ENCODE measurements around the gene SPEM1. TPM values are rescaled to one million over a fixed set of nuclear protein-coding genes. Genes with fewer than 3 reads are reported as not detected.
A peak's percentile ranks its signal among the peaks of the same experiment; 100 is the strongest.

SPEM1 gene
- total and polyA plus RNA-seq, 2 of the 13 experiments (the other 11 are each of a cell fraction or from before 2014, with no cell fraction given) = not detected

DNA sequence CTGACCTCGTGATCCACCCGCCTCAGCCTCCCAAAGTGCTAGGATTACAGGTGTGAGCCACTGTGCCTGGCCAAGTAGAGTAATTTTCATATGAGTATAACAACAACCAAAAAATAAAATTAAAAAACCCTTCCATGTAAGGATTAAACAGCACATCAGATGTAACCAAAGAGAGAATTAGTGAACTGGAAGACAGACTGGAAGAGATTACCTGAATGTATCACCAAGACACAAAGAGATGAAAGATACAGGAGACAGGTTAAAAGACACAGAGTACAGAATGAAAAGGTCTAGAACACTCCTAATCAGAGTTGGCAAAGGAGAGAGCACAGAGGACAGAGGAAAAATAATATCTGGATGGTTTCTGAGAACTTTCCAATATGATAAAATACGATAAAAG lies 41.0 kb upstream of the SPEM1 start:
- ChIA-PET CTCF (ENCODE audit: low intra/inter-chr PET ratio, low total read pairs) (no interaction called here), POLR2A (no interaction called here)
- H4K20me1 ChIP-seq (ENCODE audit: insufficient read depth, low read length) = no peaks in the 10 kb centered on the region
- H3K36me3 ChIP-seq (replicated peaks in 1 of 2; ENCODE audit: control insufficient read depth in 1 of 2, insufficient read depth in 2 of 2, low read length in 2 of 2) = no peaks in the 10 kb centered on the region
- no peak for DNase-seq (ENCODE audit: low spot score)
- H3K27ac ChIP-seq (ENCODE audit: extremely low read length, insufficient read depth, low read length) = no peak overlapping the region
- no peak overlapping the region for H2AFZ ChIP-seq (ENCODE audit: low read length)
- ATAC-seq = no peak
- BruUV-seq (replicated peaks) = no TSS peak
- no peak overlapping the region for H3K4me3 ChIP-seq (replicated peaks in 1 of 3; ENCODE audit: insufficient read depth in 1 of 3, low read depth in 2 of 3, low read length in 3 of 3)
- no peak overlapping the region for H3K4me2 ChIP-seq (ENCODE audit: low read depth, low read length)
- no peaks in the 10 kb centered on the region for H3K79me2 ChIP-seq (ENCODE audit: insufficient read depth, low read length)
- TF ChIP-seq NCOR1 (IDR thresholded peaks at IDR 0.05; ENCODE audit: borderline replicate concordance, low read length) = no peak
- 66% methylated on average over 3 of the region's 3 CpGs for WGBS (ENCODE audit: low lambda C conversion rate)
- FAIRE-seq = no peak
- peaks cover 4% of the 10 kb centered on the region; the same call in 1 of the 2 replicates for H3K9me3 ChIP-seq (ENCODE audit: low read length)
- H3K9ac ChIP-seq (ENCODE audit: insufficient read depth, low read depth, low read length) = no peak overlapping the region
- H3K4me1 ChIP-seq (ENCODE audit: insufficient read depth, low read length) = peaks cover 21% of the 10 kb centered on the region
- intact Hi-C loops (cut with micrococcal nuclease; ENCODE audit: unreplicated experiment) (no loop called here), in situ Hi-C loops (cut with HindIII; ENCODE audit: extremely low pct_ligation_motif_present, low pct_unique_long_range_greater_than_20kb) (no loop called here)
- H3K27me3 ChIP-seq (ENCODE audit: control insufficient read depth in 1 of 2, insufficient read depth in 2 of 2, low read length in 2 of 2) = peaks cover 0 to 7% of the 10 kb centered on the region in 2 experiments; a peak in 1 of 5 replicates

- no TSS peak for BruUV-seq (replicated peaks)
- in situ Hi-C loops (cut with HindIII; ENCODE audit: extremely low pct_ligation_motif_present, low pct_unique_long_range_greater_than_20kb) (no loop called here), intact Hi-C loops (cut with micrococcal nuclease; ENCODE audit: unreplicated experiment) (no loop called here)
- DNase-seq (ENCODE audit: low spot score) (no peak), ATAC-seq (peak; percentile 77), FAIRE-seq (no peak)
- ChIA-PET CTCF (ENCODE audit: low intra/inter-chr PET ratio, low total read pairs) (no interaction called here), POLR2A (interaction anchor here (0.6 to 2.1 kb wide), 7 partner anchors 9 to 99 kb away, joined by 3 to 24 read pairs (median 3); partner anchors contain the start of genes PLSCR3, SLC2A4, TMEM102 and TMEM256)
- Histone ChIP-seq H4K20me1 (ENCODE audit: insufficient read depth, low read length) (no peaks in the 10 kb centered on the region), H3K79me2 (ENCODE audit: insufficient read depth, low read length) (no peaks in the 10 kb centered on the region), H3K9me3 (ENCODE audit: low read length) (peaks cover 4% of the 10 kb centered on the region; the same call in 1 of the 2 replicates), H3K9ac (ENCODE audit: insufficient read depth, low read depth, low read length) (peak overlapping the region; percentile 70; the same call in 1 of the 2 replicates), H3K4me1 (ENCODE audit: insufficient read depth, low read length) (peaks cover 21% of the 10 kb centered on the region), H3K4me3 (replicated peaks in 1 of 3; ENCODE audit: insufficient read depth in 1 of 3, low read depth in 2 of 3, low read length in 3 of 3) (peak overlapping the region; percentile 62 to 83 (median 77)), H3K36me3 (replicated peaks in 1 of 2; ENCODE audit: control insufficient read depth in 1 of 2, insufficient read depth in 2 of 2, low read length in 2 of 2) (no peaks in the 10 kb centered on the region), H3K27me3 (ENCODE audit: control insufficient read depth in 1 of 2, insufficient read depth in 2 of 2, low read length in 2 of 2) (peaks cover 0 to 7% of the 10 kb centered on the region in 2 experiments; a peak in 1 of 5 replicates), H2AFZ (ENCODE audit: low read length) (peak overlapping the region; percentile 64), H3K27ac (ENCODE audit: extremely low read length, insufficient read depth, low read length) (no peak overlapping the region), H3K4me2 (ENCODE audit: low read depth, low read length) (peak overlapping the region; percentile 88)
- WGBS (ENCODE audit: low lambda C conversion rate) = 17% methylated on average over 3 of the region's 7 CpGs
- TF ChIP-seq ZNF83 (CRISPR knock-in tag; IDR thresholded peaks at IDR 0.05; ENCODE audit: borderline replicate concordance) = no peak
- TF ChIP-seq MBD4 (IDR thresholded peaks at IDR 0.05; ENCODE audit: borderline replicate concordance, low read length) = no peak
- 0 out of 2 replicates have a peak, but pooled peaks have one; percentile 40 for TF ChIP-seq MEIS2 (CRISPR knock-in tag; IDR thresholded peaks at IDR 0.05)
- TF ChIP-seq, protein P1, sequence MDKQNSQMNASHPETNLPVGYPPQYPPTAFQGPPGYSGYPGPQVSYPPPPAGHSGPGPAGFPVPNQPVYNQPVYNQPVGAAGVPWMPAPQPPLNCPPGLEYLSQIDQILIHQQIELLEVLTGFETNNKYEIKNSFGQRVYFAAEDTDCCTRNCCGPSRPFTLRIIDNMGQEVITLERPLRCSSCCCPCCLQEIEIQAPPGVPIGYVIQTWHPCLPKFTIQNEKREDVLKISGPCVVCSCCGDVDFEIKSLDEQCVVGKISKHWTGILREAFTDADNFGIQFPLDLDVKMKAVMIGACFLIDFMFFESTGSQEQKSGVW (CRISPR knock-in tag; IDR thresholded peaks at IDR 0.05; ENCODE audit: borderline replicate concordance) = no peak
- peak; percentile 30 for TF ChIP-seq TEAD3 (CRISPR knock-in tag; optimal IDR thresholded peaks at IDR 0.05; ENCODE audit: borderline replicate concordance)
- 0 out of 2 replicates have a peak, but pooled peaks have one; percentile 3 for TF ChIP-seq ATF7-NPFF (CRISPR knock-in tag; IDR thresholded peaks at IDR 0.05; ENCODE audit: low read depth)
- TF ChIP-seq, protein P2, sequence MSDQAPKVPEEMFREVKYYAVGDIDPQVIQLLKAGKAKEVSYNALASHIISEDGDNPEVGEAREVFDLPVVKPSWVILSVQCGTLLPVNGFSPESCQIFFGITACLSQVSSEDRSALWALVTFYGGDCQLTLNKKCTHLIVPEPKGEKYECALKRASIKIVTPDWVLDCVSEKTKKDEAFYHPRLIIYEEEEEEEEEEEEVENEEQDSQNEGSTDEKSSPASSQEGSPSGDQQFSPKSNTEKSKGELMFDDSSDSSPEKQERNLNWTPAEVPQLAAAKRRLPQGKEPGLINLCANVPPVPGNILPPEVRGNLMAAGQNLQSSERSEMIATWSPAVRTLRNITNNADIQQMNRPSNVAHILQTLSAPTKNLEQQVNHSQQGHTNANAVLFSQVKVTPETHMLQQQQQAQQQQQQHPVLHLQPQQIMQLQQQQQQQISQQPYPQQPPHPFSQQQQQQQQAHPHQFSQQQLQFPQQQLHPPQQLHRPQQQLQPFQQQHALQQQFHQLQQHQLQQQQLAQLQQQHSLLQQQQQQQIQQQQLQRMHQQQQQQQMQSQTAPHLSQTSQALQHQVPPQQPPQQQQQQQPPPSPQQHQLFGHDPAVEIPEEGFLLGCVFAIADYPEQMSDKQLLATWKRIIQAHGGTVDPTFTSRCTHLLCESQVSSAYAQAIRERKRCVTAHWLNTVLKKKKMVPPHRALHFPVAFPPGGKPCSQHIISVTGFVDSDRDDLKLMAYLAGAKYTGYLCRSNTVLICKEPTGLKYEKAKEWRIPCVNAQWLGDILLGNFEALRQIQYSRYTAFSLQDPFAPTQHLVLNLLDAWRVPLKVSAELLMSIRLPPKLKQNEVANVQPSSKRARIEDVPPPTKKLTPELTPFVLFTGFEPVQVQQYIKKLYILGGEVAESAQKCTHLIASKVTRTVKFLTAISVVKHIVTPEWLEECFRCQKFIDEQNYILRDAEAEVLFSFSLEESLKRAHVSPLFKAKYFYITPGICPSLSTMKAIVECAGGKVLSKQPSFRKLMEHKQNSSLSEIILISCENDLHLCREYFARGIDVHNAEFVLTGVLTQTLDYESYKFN (CRISPR knock-in tag; conservative IDR thresholded peaks at IDR 0.05) = no peak
- no peak for TF ChIP-seq WIZ (CRISPR knock-in tag; IDR thresholded peaks at IDR 0.05)
These were observed 39.8 kb upstream of the SPEM1 start for GRCh38 chr17:7380321-7380720.
